Testis (tissue), 3 donors: ENCODE measurements around the gene PCDHA1. TPM values are rescaled to one million over a fixed set of nuclear protein-coding genes. Genes with fewer than 3 reads are reported as not detected.
A peak's percentile ranks its signal among the peaks of the same experiment; 100 is the strongest.

Experiments
- DNase-seq: peaks from one replicate; pipeline ENCODE4 v3.0.0-alpha.2; 2019
- H3K27ac ChIP-seq, 2 donors: fragments of 200-600 bp; sonication (generic); one replicate each; pipeline ENCODE4 v1.5.1; 2019
- H3K27me3 ChIP-seq: fragments of 200-600 bp; sonication (generic); one replicate; pipeline ENCODE4 v1.5.1; 2019
- H3K36me3 ChIP-seq: fragments of 200-600 bp; sonication (generic); one replicate; pipeline ENCODE4 v1.5.1; 2017; ENCODE audit warnings: low read depth; ENCODE audit errors: missing control alignments
- H3K4me1 ChIP-seq: fragments of 200-600 bp; sonication (generic); one replicate; pipeline ENCODE4 v1.5.1; 2019
- H3K4me3 ChIP-seq, 2 donors: fragments of 200-600 bp; sonication (generic); one replicate each; pipeline ENCODE4 v1.5.1; 2017 to 2019
- H3K9me3 ChIP-seq: fragments of 200-600 bp; sonication (generic); one replicate; pipeline ENCODE4 v1.5.1; 2017
- POLR2A ChIP-seq: fragments of 450-650 bp; IDR thresholded peaks from one replicate; pipeline ENCODE4 v1.6.1; 2017; ENCODE audit warnings: antibody characterized with exemption, mild to moderate bottlenecking, moderate library complexity
- WGBS, 2 donors: methylation state at CpG; one replicate each; pipeline ENCODE4 v1.1.5; 2018; 5-methylcytosine and 5-hydroxymethylcytosine counted together
- intact Hi-C: fragments of 100-400 bp; cut with DNase I; formaldehyde crosslinking; loops from one replicate; pipeline ENCODE4 v1.15.1; 2023; ENCODE audit warnings: low total_unique reads
- polyA plus RNA-seq: library from polyadenylated mRNA; stranded (reverse); fragments of 350-450 nt; fragmentation: Illumina TruSeq; extraction: RNeasy Lipid Tissue Mini Kit (QIAGEN cat#74804); gene quantifications from one replicate; pipeline ENCODE4 v1.2.3, GENCODE V29; 2014; ENCODE audit warnings: low read depth, low replicate concordance; ENCODE audit not compliant: insufficient read depth
- small RNA-seq, 2 donors: library from RNA; depleted of rRNA; stranded (forward); fragments of <200 nt; gene quantifications; one replicate each; pipeline ENCODE3, GENCODE V24; 2016
- total RNA-seq, 2 donors: library from RNA; depleted of rRNA; stranded (reverse); fragments of >200 nt; gene quantifications; one replicate each; pipeline ENCODE4 v1.2.3, GENCODE V29; 2016
- TF ChIP-seq, protein P1 (sequence below), 3 experiments: fragments of 450-650 bp in 2 of 3; fragments of 200-600 bp in 1 of 3; sonication (generic) in 1 of 3; IDR thresholded peaks; one replicate each; pipeline ENCODE4 v1.5.1; 2016 to 2019; ENCODE audit warnings: antibody characterized with exemption in 3 of 3, mild to moderate bottlenecking in 2 of 3, moderate library complexity in 1 of 3

Gene PCDHA1
- total and polyA plus RNA-seq, 3 donors from 2014 or later: 1.7 to 2.6 (median 1.8) TPM

DNA sequence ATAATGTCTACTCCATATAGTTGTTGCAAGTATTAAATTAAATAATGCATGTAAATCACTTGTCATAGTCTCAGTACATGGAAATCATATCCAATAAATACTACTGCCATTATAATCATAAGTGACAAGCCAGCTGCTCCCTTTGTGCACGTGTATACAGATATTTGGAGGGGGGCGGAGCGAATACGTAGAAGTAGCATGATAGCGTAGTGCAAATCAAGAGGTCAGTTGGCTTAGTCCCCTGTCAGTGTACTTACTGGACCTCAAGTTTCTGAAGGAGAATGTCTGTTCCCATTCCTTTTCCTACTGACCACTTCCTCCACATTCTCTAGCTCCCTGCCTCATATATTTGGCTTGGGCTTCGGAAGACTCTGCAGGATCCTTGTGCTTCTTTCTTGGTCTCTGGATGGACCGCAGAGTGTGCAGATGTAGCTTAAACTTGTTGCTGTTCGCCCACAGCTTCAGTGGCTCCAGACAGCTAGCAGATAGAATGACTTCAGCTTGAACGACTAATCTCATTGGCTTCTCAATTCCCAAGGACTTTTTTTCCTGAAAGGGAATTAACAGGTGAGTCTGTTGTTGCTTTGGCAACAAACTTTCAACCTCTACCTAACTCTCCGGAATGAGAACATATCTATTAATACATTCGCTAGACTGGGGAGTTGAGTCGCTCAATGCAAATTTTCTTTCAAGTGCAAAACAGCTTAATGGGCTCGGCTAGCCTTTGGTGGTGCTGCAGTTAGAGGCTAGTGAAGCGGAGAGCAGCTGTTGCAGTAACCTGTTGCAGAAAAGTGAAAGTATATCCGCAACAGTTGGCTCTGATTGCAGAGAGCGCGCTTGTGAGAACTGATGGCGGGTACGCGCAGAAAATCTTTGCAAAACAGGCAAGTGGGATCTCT lies 264.9 kb downstream of the PCDHA1 start, which contains the start of gene PCDHB1:
TSS of gene PCDHB1 (plus strand) at position 753 of the 899 bp plus-strand sequence. CDS start at position 850, 97 bp downstream.
- no peaks in the 10 kb centered on the region for H3K27me3 ChIP-seq
- H3K36me3 ChIP-seq: no peaks in the 10 kb centered on the region
- WGBS, 2 donors: 10 to 12% methylated on average over 20 of the region's 20 CpGs
- H3K9me3 ChIP-seq: no peaks in the 10 kb centered on the region
- no peak within 1 kb of the TSS for H3K27ac ChIP-seq
- intact Hi-C loops: no loop called here
- peak within 1 kb of the TSS; percentile 33 to 54 for H3K4me3 ChIP-seq
- no peak for DNase-seq
- no peak for TF ChIP-seq POLR2A
- TF ChIP-seq, protein P1, sequence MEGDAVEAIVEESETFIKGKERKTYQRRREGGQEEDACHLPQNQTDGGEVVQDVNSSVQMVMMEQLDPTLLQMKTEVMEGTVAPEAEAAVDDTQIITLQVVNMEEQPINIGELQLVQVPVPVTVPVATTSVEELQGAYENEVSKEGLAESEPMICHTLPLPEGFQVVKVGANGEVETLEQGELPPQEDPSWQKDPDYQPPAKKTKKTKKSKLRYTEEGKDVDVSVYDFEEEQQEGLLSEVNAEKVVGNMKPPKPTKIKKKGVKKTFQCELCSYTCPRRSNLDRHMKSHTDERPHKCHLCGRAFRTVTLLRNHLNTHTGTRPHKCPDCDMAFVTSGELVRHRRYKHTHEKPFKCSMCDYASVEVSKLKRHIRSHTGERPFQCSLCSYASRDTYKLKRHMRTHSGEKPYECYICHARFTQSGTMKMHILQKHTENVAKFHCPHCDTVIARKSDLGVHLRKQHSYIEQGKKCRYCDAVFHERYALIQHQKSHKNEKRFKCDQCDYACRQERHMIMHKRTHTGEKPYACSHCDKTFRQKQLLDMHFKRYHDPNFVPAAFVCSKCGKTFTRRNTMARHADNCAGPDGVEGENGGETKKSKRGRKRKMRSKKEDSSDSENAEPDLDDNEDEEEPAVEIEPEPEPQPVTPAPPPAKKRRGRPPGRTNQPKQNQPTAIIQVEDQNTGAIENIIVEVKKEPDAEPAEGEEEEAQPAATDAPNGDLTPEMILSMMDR (IDR thresholded peaks at IDR 0.05): no peak
- no peaks in the 10 kb centered on the region for H3K4me1 ChIP-seq

DNA sequence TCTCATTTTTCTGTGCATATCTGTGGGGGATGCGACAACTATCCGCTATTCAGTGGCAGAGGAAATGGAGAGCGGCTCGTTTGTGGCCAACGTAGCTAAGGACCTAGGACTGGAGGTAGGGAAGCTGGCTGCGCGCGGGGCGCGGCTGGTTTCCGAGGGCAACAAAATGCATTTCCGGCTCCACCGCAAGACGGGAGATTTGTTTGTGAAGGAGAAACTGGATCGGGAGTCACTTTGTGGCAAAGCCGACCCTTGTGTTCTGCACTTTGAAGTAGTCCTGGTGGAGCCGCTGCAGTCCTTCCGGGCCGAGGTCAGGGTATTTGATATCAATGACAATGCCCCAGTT lies 265.6 kb downstream of the PCDHA1 start:
- intact Hi-C loops: no loop called here
- H3K36me3 ChIP-seq: no peaks in the 10 kb centered on the region
- peak overlapping the region; percentile 33 to 54 for H3K4me3 ChIP-seq
- no peaks in the 10 kb centered on the region for H3K9me3 ChIP-seq
- no peaks in the 10 kb centered on the region for H3K4me1 ChIP-seq
- DNase-seq: peak; percentile 21
- no peaks in the 10 kb centered on the region for H3K27me3 ChIP-seq
- no peak for TF ChIP-seq POLR2A
- TF ChIP-seq, protein P1 (IDR thresholded peaks at IDR 0.05): no peak
- 2 to 5% methylated on average over 18 to 19 of the region's 19 CpGs for whole genome bisulfite sequencing, 2 donors
- no peak overlapping the region for H3K27ac ChIP-seq

Small RNA genes within 50 kb of the gene (small RNA-seq; reads per million reads assigned to genes)
- 0 reads per million in 2 donors for gene AC010223.1

Other genes starting within 250 kb of the PCDHA1 start
- gene EIF4EBP3, start 238.5 kb upstream of the PCDHA1 start, total RNA-seq: 10 to 100 TPM; 11.7 to 14.0 TPM
- 47.3 TPM for gene EIF4EBP3, start 238.5 kb upstream of the PCDHA1 start, polyA plus RNA-seq
- 10 to 100 TPM; 43.1 to 51.3 TPM for gene SRA1, start 228.7 kb upstream of the PCDHA1 start, total RNA-seq
- gene SRA1, start 228.7 kb upstream of the PCDHA1 start, polyA plus RNA-seq: 49.0 TPM
- 100 to 1,000 TPM; 122 to 129 TPM for gene APBB3, start 221.5 kb upstream of the PCDHA1 start, total RNA-seq
- 73.1 TPM for gene APBB3, start 221.5 kb upstream of the PCDHA1 start, polyA plus RNA-seq
- 100 to 1,000 TPM in 1 of 2 donors, 10 to 100 TPM in 1; 84.3 to 105 TPM for gene SLC35A4, start 221.3 kb upstream of the PCDHA1 start, total RNA-seq
- 97.0 TPM for gene SLC35A4, start 221.3 kb upstream of the PCDHA1 start, polyA plus RNA-seq
- gene CD14, start 153.0 kb upstream of the PCDHA1 start, total RNA-seq: 10 to 100 TPM; 23.7 to 41.1 TPM
- 40.5 TPM for gene CD14, start 153.0 kb upstream of the PCDHA1 start, polyA plus RNA-seq
- gene TMCO6, start 146.7 kb upstream of the PCDHA1 start, total RNA-seq: 100 to 1,000 TPM in 1 of 2 donors, 10 to 100 TPM in 1; 58.0 to 103 TPM
- gene TMCO6, start 146.7 kb upstream of the PCDHA1 start, polyA plus RNA-seq: 34.5 TPM
- 100 to 1,000 TPM in 1 of 2 donors, 10 to 100 TPM in 1; 82.6 to 109 TPM for gene NDUFA2, start 138.5 kb upstream of the PCDHA1 start, total RNA-seq
- 116 TPM for gene NDUFA2, start 138.5 kb upstream of the PCDHA1 start, polyA plus RNA-seq
- 100 to 1,000 TPM; 160 to 192 TPM for gene IK, start 138.3 kb upstream of the PCDHA1 start, total RNA-seq
- gene IK, start 138.3 kb upstream of the PCDHA1 start, polyA plus RNA-seq: 187 TPM
- gene WDR55, start 121.2 kb upstream of the PCDHA1 start, total RNA-seq: 10 to 100 TPM; 17.6 to 21.1 TPM
- 11.7 TPM for gene WDR55, start 121.2 kb upstream of the PCDHA1 start, polyA plus RNA-seq
- gene DND1, start 112.6 kb upstream of the PCDHA1 start, total RNA-seq: 10 to 100 TPM; 31.8 to 47.2 TPM
- 21.8 TPM for gene DND1, start 112.6 kb upstream of the PCDHA1 start, polyA plus RNA-seq
- 10 to 100 TPM; 58.7 to 63.9 TPM for gene HARS1, start 94.8 kb upstream of the PCDHA1 start, total RNA-seq
- 73.4 TPM for gene HARS1, start 94.8 kb upstream of the PCDHA1 start, polyA plus RNA-seq
- gene HARS2, start 94.7 kb upstream of the PCDHA1 start, total RNA-seq: 10 to 100 TPM; 40.2 to 43.1 TPM
- 30.8 TPM for gene HARS2, start 94.7 kb upstream of the PCDHA1 start, polyA plus RNA-seq
- 10 to 100 TPM; 28.5 to 30.2 TPM for gene ZMAT2, start 85.7 kb upstream of the PCDHA1 start, total RNA-seq
- 50.5 TPM for gene ZMAT2, start 85.7 kb upstream of the PCDHA1 start, polyA plus RNA-seq
- gene PCDHA2, start 8.7 kb downstream of the PCDHA1 start, total RNA-seq: 1 to 10 TPM; 1.0 to 1.3 TPM
- gene PCDHA2, start 8.7 kb downstream of the PCDHA1 start, polyA plus RNA-seq: 0.57 TPM
- gene PCDHA3, start 14.9 kb downstream of the PCDHA1 start, total RNA-seq: 1 to 10 TPM in 1 of 2 donors, under 1 TPM in 1; 0.79 to 2.0 TPM
- 0.74 TPM for gene PCDHA3, start 14.9 kb downstream of the PCDHA1 start, polyA plus RNA-seq
- gene PCDHA4, start 20.9 kb downstream of the PCDHA1 start, total RNA-seq: 1 to 10 TPM; 3.4 to 4.5 TPM
- gene PCDHA4, start 20.9 kb downstream of the PCDHA1 start, polyA plus RNA-seq: 1.3 TPM
- 1 to 10 TPM; 1.0 to 1.7 TPM for gene PCDHA5, start 35.5 kb downstream of the PCDHA1 start, total RNA-seq
- 0.21 TPM for gene PCDHA5, start 35.5 kb downstream of the PCDHA1 start, polyA plus RNA-seq
- gene PCDHA6, start 41.8 kb downstream of the PCDHA1 start, total RNA-seq: 1 to 10 TPM; 2.3 to 4.6 TPM
- gene PCDHA6, start 41.8 kb downstream of the PCDHA1 start, polyA plus RNA-seq: 0.88 TPM
- gene PCDHA7, start 48.1 kb downstream of the PCDHA1 start, total RNA-seq: 1 to 10 TPM; 2.7 to 3.8 TPM
- gene PCDHA7, start 48.1 kb downstream of the PCDHA1 start, polyA plus RNA-seq: 0.78 TPM
- 1 to 10 TPM; 1.2 to 1.9 TPM for gene PCDHA8, start 55.0 kb downstream of the PCDHA1 start, total RNA-seq
- 0.24 TPM for gene PCDHA8, start 55.0 kb downstream of the PCDHA1 start, polyA plus RNA-seq
- gene PCDHA9, start 62.2 kb downstream of the PCDHA1 start, total RNA-seq: 1 to 10 TPM; 2.0 to 2.3 TPM
- 1.1 TPM for gene PCDHA9, start 62.2 kb downstream of the PCDHA1 start, polyA plus RNA-seq
- 1 to 10 TPM; 3.3 to 4.4 TPM for gene PCDHA10, start 69.8 kb downstream of the PCDHA1 start, total RNA-seq
- gene PCDHA10, start 69.8 kb downstream of the PCDHA1 start, polyA plus RNA-seq: 0.95 TPM
- gene PCDHA11, start 82.8 kb downstream of the PCDHA1 start, total RNA-seq: 1 to 10 TPM; 2.9 to 4.6 TPM
- gene PCDHA11, start 82.8 kb downstream of the PCDHA1 start, polyA plus RNA-seq: 2.7 TPM
- gene PCDHA12, start 89.2 kb downstream of the PCDHA1 start, total RNA-seq: 1 to 10 TPM; 4.0 to 4.3 TPM
- 1.9 TPM for gene PCDHA12, start 89.2 kb downstream of the PCDHA1 start, polyA plus RNA-seq
- 1 to 10 TPM; 4.4 to 4.7 TPM for gene PCDHA13, start 96.0 kb downstream of the PCDHA1 start, total RNA-seq
- 1.8 TPM for gene PCDHA13, start 96.0 kb downstream of the PCDHA1 start, polyA plus RNA-seq
- 1 to 10 TPM; 5.5 to 7.5 TPM for gene PCDHAC1, start 140.2 kb downstream of the PCDHA1 start, total RNA-seq
- 1.8 TPM for gene PCDHAC1, start 140.2 kb downstream of the PCDHA1 start, polyA plus RNA-seq
- gene PCDHAC2, start 180.3 kb downstream of the PCDHA1 start, total RNA-seq: 10 to 100 TPM; 15.5 to 19.6 TPM
- gene PCDHAC2, start 180.3 kb downstream of the PCDHA1 start, polyA plus RNA-seq: 9.4 TPM